K562 (cell line): ENCODE measurements around the gene TRIM49C. TPM values are rescaled to one million over a fixed set of nuclear protein-coding genes. Genes with fewer than 3 reads are reported as not detected.
"Not testable (repeated sequence)": the region's sequence is repeated elsewhere in the genome, so short reads cannot be mapped to it uniquely, and the experiment has no call there.

Experiments
- ATAC-seq: fragments of 200-7000 bp; cut with Tn5 transposase; 3 replicates; pipeline ENCODE4 v1.9.1; 2020; ENCODE audit warnings: moderate library complexity
- BruUV-seq: library from RNA; stranded (reverse); fragments of 400-500 nt; replicated peaks from 2 replicates; lab custom pipeline; 2021; lab: Mats Ljungman, UMichigan
- CTCF ChIA-PET: fragments of 300-600 bp; formaldehyde crosslinking; extraction: SDS; loops from one replicate; lab custom pipeline; 2021; ENCODE audit warnings: low intra/inter-chr PET ratio; lab: Yijun Ruan, JAX
- POLR2A ChIA-PET: fragments of 300-600, 350-650 bp; sonication (Branson Sonifier 250); formaldehyde crosslinking; extraction: SDS; loops from one replicate; lab custom pipeline; 2021; ENCODE audit warnings: antibody characterized with exemption, inconsistent platforms; lab: Yijun Ruan, JAX
- DNase-seq, 4 experiments: peaks; one replicate each; pipeline versions ENCODE4 v3.0.0 to v3.0.0-alpha.2; 2011 to 2018; ENCODE audit warnings: low spot score in 3 of 4, mixed read lengths in 3 of 4; ENCODE audit errors: extremely low read depth in 1 of 4
- FAIRE-seq: peaks from 2 replicates; lab custom pipeline; 2011; peaks lifted over from hg19 to GRCh38; lab: Jason Lieb, UNC
- H2AFZ ChIP-seq: 2 replicates; pipeline ENCODE4 v1.6.0; 2011; ENCODE audit warnings: low read depth, low read length, control low read depth, inconsistent platforms
- H3K27ac ChIP-seq: fragments of 200-600 bp; 3 replicates; pipeline ENCODE4 v1.8.0; 2011; ENCODE audit warnings: low read depth, mild to moderate bottlenecking, control low read depth, inconsistent platforms, low read length, moderate library complexity, mixed read lengths; ENCODE audit errors: extremely low read depth
- H3K27me3 ChIP-seq, 2 experiments: fragments of 300-600 bp in 1 of 2; 2 replicates in 1 of 2; 3 replicates in 1 of 2; pipeline versions ENCODE4 v1.6.0 to v1.8.0; 2011; ENCODE audit warnings: inconsistent platforms in 2 of 2, low read length in 2 of 2, mild to moderate bottlenecking in 1 of 2, mixed read lengths in 1 of 2, moderate library complexity in 1 of 2; ENCODE audit not compliant: control insufficient read depth in 2 of 2, insufficient read depth in 2 of 2
- H3K36me3 ChIP-seq: fragments of 300-600 bp; 3 replicates; pipeline ENCODE4 v1.8.0; 2011; ENCODE audit warnings: mild to moderate bottlenecking, low read length, inconsistent platforms; ENCODE audit not compliant: control insufficient read depth, insufficient read depth
- H3K4me1 ChIP-seq, 2 experiments: fragments of 200-600 bp in 1 of 2; replicated peaks in 1 of 2; 2 replicates in 1 of 2; 3 replicates in 1 of 2; pipeline versions ENCODE4 v1.5.1 to v1.8.0; 2011; ENCODE audit warnings: inconsistent platforms in 2 of 2, low read length in 2 of 2, mild to moderate bottlenecking in 1 of 2, mixed read lengths in 1 of 2, moderate library complexity in 1 of 2; ENCODE audit not compliant: control insufficient read depth in 2 of 2, insufficient read depth in 2 of 2
- H3K4me2 ChIP-seq: 2 replicates; pipeline ENCODE4 v1.6.1; 2011; ENCODE audit warnings: low read length, control low read depth, inconsistent platforms, mixed read lengths; ENCODE audit not compliant: insufficient read depth
- H3K4me3 ChIP-seq: fragments of 200-600 bp; sonication (generic), shearing (Covaris generic); 2 replicates; pipeline ENCODE4 v1.5.1; 2016; ENCODE audit warnings: control low read depth, inconsistent platforms
- H3K79me2 ChIP-seq: fragments of 200-600 bp; 3 replicates; pipeline ENCODE4 v1.8.0; 2011; ENCODE audit warnings: low read length, inconsistent platforms; ENCODE audit not compliant: control insufficient read depth, insufficient read depth
- H3K9ac ChIP-seq, 2 experiments: 2 replicates each; pipeline versions ENCODE4 v1.6.0 to v1.6.1; 2011; ENCODE audit warnings: low read depth in 2 of 2, low read length in 2 of 2, control low read depth in 1 of 2, inconsistent platforms in 1 of 2, mild to moderate bottlenecking in 1 of 2, mixed read lengths in 1 of 2; ENCODE audit not compliant: insufficient read depth in 1 of 2
- H3K9me1 ChIP-seq: one replicate; pipeline ENCODE4 v1.6.0; 2011; ENCODE audit warnings: inconsistent platforms, mild to moderate bottlenecking, low read length, moderate library complexity; ENCODE audit not compliant: control insufficient read depth, insufficient read depth
- H3K9me3 ChIP-seq: replicated peaks from 2 replicates; pipeline ENCODE4 v1.5.1; 2011; ENCODE audit warnings: low read depth, low read length, inconsistent platforms; ENCODE audit not compliant: control insufficient read depth, insufficient read depth
- H4K20me1 ChIP-seq: replicated peaks from 2 replicates; pipeline ENCODE4 v1.6.1; 2011; ENCODE audit warnings: low read length, inconsistent platforms, mixed read lengths; ENCODE audit not compliant: control insufficient read depth, insufficient read depth
- WGBS: fragments of 100-300 bp; shearing (Covaris generic); methylation state at CpG from one replicate; pipeline ENCODE4 v1.1.6; 2016; ENCODE audit warnings: low coverage, mixed read lengths; ENCODE audit not compliant: insufficient coverage; ENCODE audit errors: missing lambda C conversion rate; 5-methylcytosine and 5-hydroxymethylcytosine counted together
- in situ Hi-C: fragments of 300-500 bp; cut with MboI; formaldehyde crosslinking; loops from 4 replicates; pipeline ENCODE4 v1.15.0; 2018; ENCODE audit warnings: inconsistent platforms, mixed read lengths
- intact Hi-C: fragments of 100-400 bp; cut with micrococcal nuclease; formaldehyde crosslinking; loops from 2 replicates; pipeline ENCODE4 v1.14.2; 2022
- polyA plus RNA-seq, 8 experiments: library from polyadenylated mRNA; depleted of rRNA in 4 of 8; stranded (reverse) in 5 of 8; unstranded in 3 of 8; fragments of >200 nt; fragmentation: Nextera tagmentation in 2 of 8; fragmentation: Illumina TruSeq in 1 of 8; extraction: Ambion mirVana in 2 of 8; extraction: Trizol in 1 of 8; gene quantifications; 2 replicates each; pipeline versions ENCODE4 v1.2.1 to v1.2.3, GENCODE V29; 2011 to 2014; ENCODE audit warnings: inconsistent platforms in 1 of 8, missing spikeins in 1 of 8
- small RNA-seq: library from RNA; depleted of rRNA; stranded (forward); fragments of <200 nt; gene quantifications from one replicate; pipeline ENCODE3, GENCODE V24; 2014
- total RNA-seq, 7 experiments: library from RNA; depleted of rRNA in 6 of 7; stranded (reverse); fragments of >200 nt in 6 of 7; fragmentation: Illumina TruSeq in 2 of 7; extraction: Trizol in 2 of 7; gene quantifications; 2 replicates each; pipeline versions ENCODE4 v1.2.1 to v1.2.3, GENCODE V29; 2011 to 2021; ENCODE audit warnings: low replicate concordance in 1 of 7

Gene TRIM49C
- total and polyA plus RNA-seq, 9 of the 15 experiments (the other 6 are each of a cell fraction or from before 2014, with no cell fraction given), result not detected

- H3K79me2 ChIP-seq, H3K4me3 ChIP-seq, DNase-seq, ATAC-seq, BruUV-seq, CTCF ChIA-PET, intact Hi-C loops, H2AFZ ChIP-seq, H3K27ac ChIP-seq, H3K9me3 ChIP-seq, H3K9me1 ChIP-seq, FAIRE-seq, H3K9ac ChIP-seq, POLR2A ChIA-PET, H4K20me1 ChIP-seq, H3K4me1 ChIP-seq, H3K36me3 ChIP-seq, H3K4me2 ChIP-seq, H3K27me3 ChIP-seq: not testable (repeated sequence)
- WGBS, result no CpG with 5 or more reads among the region's 2 CpGs
- in situ Hi-C loops, result loop anchor here (10.0 kb wide), 1 partner anchor 334 kb away; no protein-coding TSS in a partner anchor
Observed at GRCh38 chr11:90088731-90089130, 57.8 kb downstream of the TRIM49C start.

Small RNAs within 50 kb of the gene (small RNA-seq; reads per million reads assigned to genes)
- not detected for gene AP000827.1

Other genes with a start within 250 kb of the TRIM49C start
Only the 7 nearest of the 8 such genes appear.
- not detected in 2 replicates for gene TRIM64B, start 152.6 kb upstream of the TRIM49C start, total RNA-seq (2014; rRNA removed)
- gene TRIM64B, start 152.6 kb upstream of the TRIM49C start, total RNA-seq (2014; rRNA removed; fragmentation: Illumina TruSeq; extraction: Trizol), result not detected in 2 replicates
- not detected in 2 replicates for gene TRIM64B, start 152.6 kb upstream of the TRIM49C start, total RNA-seq (2015; rRNA removed; fragmentation: Illumina TruSeq; extraction: Trizol)
- not detected in 2 replicates for gene TRIM64B, start 152.6 kb upstream of the TRIM49C start, total RNA-seq (2021)
- gene TRIM64B, start 152.6 kb upstream of the TRIM49C start, polyA plus RNA-seq (2011; rRNA removed), result not detected in 2 replicates
- not detected in 2 replicates for gene TRIM64B, start 152.6 kb upstream of the TRIM49C start, polyA plus RNA-seq (2014; fragmentation: Illumina TruSeq; extraction: Trizol)
- gene TRIM64B, start 152.6 kb upstream of the TRIM49C start, polyA plus RNA-seq (2014; fragmentation: Nextera tagmentation; extraction: Ambion mirVana), result not detected
- gene TRIM64B, start 152.6 kb upstream of the TRIM49C start, polyA plus RNA-seq (2014; rRNA removed), result not detected in 2 replicates
- not detected in 2 replicates for gene TRIM49D1, start 108.9 kb upstream of the TRIM49C start, total RNA-seq (2014; rRNA removed)
- not detected in 2 replicates for gene TRIM49D1, start 108.9 kb upstream of the TRIM49C start, total RNA-seq (2014; rRNA removed; fragmentation: Illumina TruSeq; extraction: Trizol)
- not detected in 2 replicates for gene TRIM49D1, start 108.9 kb upstream of the TRIM49C start, total RNA-seq (2015; rRNA removed; fragmentation: Illumina TruSeq; extraction: Trizol)
- gene TRIM49D1, start 108.9 kb upstream of the TRIM49C start, total RNA-seq (2021), result not detected in 2 replicates
- 0.08 TPM in 1 of 2 replicates, not detected in the other for gene TRIM49D1, start 108.9 kb upstream of the TRIM49C start, polyA plus RNA-seq (2011; rRNA removed)
- not detected in 2 replicates for gene TRIM49D1, start 108.9 kb upstream of the TRIM49C start, polyA plus RNA-seq (2014; fragmentation: Illumina TruSeq; extraction: Trizol)
- gene TRIM49D1, start 108.9 kb upstream of the TRIM49C start, polyA plus RNA-seq (2014; fragmentation: Nextera tagmentation; extraction: Ambion mirVana), result not detected
- gene TRIM49D1, start 108.9 kb upstream of the TRIM49C start, polyA plus RNA-seq (2014; rRNA removed), result not detected in 2 replicates
- gene TRIM49D2, start 107.0 kb upstream of the TRIM49C start, total RNA-seq (2014; rRNA removed), result not detected in 2 replicates
- not detected in 2 replicates for gene TRIM49D2, start 107.0 kb upstream of the TRIM49C start, total RNA-seq (2014; rRNA removed; fragmentation: Illumina TruSeq; extraction: Trizol)
- gene TRIM49D2, start 107.0 kb upstream of the TRIM49C start, total RNA-seq (2015; rRNA removed; fragmentation: Illumina TruSeq; extraction: Trizol), result not detected in 2 replicates
- gene TRIM49D2, start 107.0 kb upstream of the TRIM49C start, total RNA-seq (2021), result not detected in 2 replicates
- not detected in 2 replicates for gene TRIM49D2, start 107.0 kb upstream of the TRIM49C start, polyA plus RNA-seq (2011; rRNA removed)
- gene TRIM49D2, start 107.0 kb upstream of the TRIM49C start, polyA plus RNA-seq (2014; fragmentation: Illumina TruSeq; extraction: Trizol), result not detected in 2 replicates
- not detected for gene TRIM49D2, start 107.0 kb upstream of the TRIM49C start, polyA plus RNA-seq (2014; fragmentation: Nextera tagmentation; extraction: Ambion mirVana)
- not detected in 2 replicates for gene TRIM49D2, start 107.0 kb upstream of the TRIM49C start, polyA plus RNA-seq (2014; rRNA removed)
- not detected in 2 replicates for gene TRIM64, start 65.1 kb upstream of the TRIM49C start, total RNA-seq (2014; rRNA removed)
- gene TRIM64, start 65.1 kb upstream of the TRIM49C start, total RNA-seq (2014; rRNA removed; fragmentation: Illumina TruSeq; extraction: Trizol), result not detected in 2 replicates
- not detected in 2 replicates for gene TRIM64, start 65.1 kb upstream of the TRIM49C start, total RNA-seq (2015; rRNA removed; fragmentation: Illumina TruSeq; extraction: Trizol)
- not detected in 2 replicates for gene TRIM64, start 65.1 kb upstream of the TRIM49C start, total RNA-seq (2021)
- gene TRIM64, start 65.1 kb upstream of the TRIM49C start, polyA plus RNA-seq (2011; rRNA removed), result not detected in 2 replicates
- not detected in 2 replicates for gene TRIM64, start 65.1 kb upstream of the TRIM49C start, polyA plus RNA-seq (2014; fragmentation: Illumina TruSeq; extraction: Trizol)
- gene TRIM64, start 65.1 kb upstream of the TRIM49C start, polyA plus RNA-seq (2014; fragmentation: Nextera tagmentation; extraction: Ambion mirVana), result not detected
- gene TRIM64, start 65.1 kb upstream of the TRIM49C start, polyA plus RNA-seq (2014; rRNA removed), result not detected in 2 replicates
- gene UBTFL1, start 54.8 kb downstream of the TRIM49C start, total RNA-seq (2014; rRNA removed), result not detected in 2 replicates
- gene UBTFL1, start 54.8 kb downstream of the TRIM49C start, total RNA-seq (2014; rRNA removed; fragmentation: Illumina TruSeq; extraction: Trizol), result not detected in 2 replicates
- gene UBTFL1, start 54.8 kb downstream of the TRIM49C start, total RNA-seq (2015; rRNA removed; fragmentation: Illumina TruSeq; extraction: Trizol), result not detected in 2 replicates
- not detected in 2 replicates for gene UBTFL1, start 54.8 kb downstream of the TRIM49C start, total RNA-seq (2021)
- gene UBTFL1, start 54.8 kb downstream of the TRIM49C start, polyA plus RNA-seq (2011; rRNA removed), result not detected in 2 replicates
- gene UBTFL1, start 54.8 kb downstream of the TRIM49C start, polyA plus RNA-seq (2014; fragmentation: Illumina TruSeq; extraction: Trizol), result not detected in 2 replicates
- not detected for gene UBTFL1, start 54.8 kb downstream of the TRIM49C start, polyA plus RNA-seq (2014; fragmentation: Nextera tagmentation; extraction: Ambion mirVana)
- gene UBTFL1, start 54.8 kb downstream of the TRIM49C start, polyA plus RNA-seq (2014; rRNA removed), result not detected in 2 replicates
- gene NAALAD2, start 103.6 kb downstream of the TRIM49C start, total RNA-seq (2014; rRNA removed), result 0.04 and 0.05 TPM in 2 replicates
- 0.07 and 0.16 TPM in 2 replicates for gene NAALAD2, start 103.6 kb downstream of the TRIM49C start, total RNA-seq (2014; rRNA removed; fragmentation: Illumina TruSeq; extraction: Trizol)
- 0.11 and 0.14 TPM in 2 replicates for gene NAALAD2, start 103.6 kb downstream of the TRIM49C start, total RNA-seq (2015; rRNA removed; fragmentation: Illumina TruSeq; extraction: Trizol)
- 0.09 and 0.13 TPM in 2 replicates for gene NAALAD2, start 103.6 kb downstream of the TRIM49C start, total RNA-seq (2021)
- 0.08 TPM in 1 of 2 replicates, not detected in the other for gene NAALAD2, start 103.6 kb downstream of the TRIM49C start, polyA plus RNA-seq (2011; rRNA removed)
- gene NAALAD2, start 103.6 kb downstream of the TRIM49C start, polyA plus RNA-seq (2014; fragmentation: Illumina TruSeq; extraction: Trizol), result 0.08 and 0.12 TPM in 2 replicates
- gene NAALAD2, start 103.6 kb downstream of the TRIM49C start, polyA plus RNA-seq (2014; fragmentation: Nextera tagmentation; extraction: Ambion mirVana), result under 1 TPM; 0.21 to 0.24 TPM
- gene NAALAD2, start 103.6 kb downstream of the TRIM49C start, polyA plus RNA-seq (2014; rRNA removed), result 0.11 and 0.16 TPM in 2 replicates
- gene CHORDC1, start 191.9 kb downstream of the TRIM49C start, total RNA-seq (2014; rRNA removed), result 73.9 and 74.3 TPM in 2 replicates
- 112 and 130 TPM in 2 replicates for gene CHORDC1, start 191.9 kb downstream of the TRIM49C start, total RNA-seq (2014; rRNA removed; fragmentation: Illumina TruSeq; extraction: Trizol)
- 128 and 140 TPM in 2 replicates for gene CHORDC1, start 191.9 kb downstream of the TRIM49C start, total RNA-seq (2015; rRNA removed; fragmentation: Illumina TruSeq; extraction: Trizol)
- gene CHORDC1, start 191.9 kb downstream of the TRIM49C start, total RNA-seq (2021), result 88.9 and 103 TPM in 2 replicates
- gene CHORDC1, start 191.9 kb downstream of the TRIM49C start, polyA plus RNA-seq (2011; rRNA removed), result 46.3 and 72.2 TPM in 2 replicates
- gene CHORDC1, start 191.9 kb downstream of the TRIM49C start, polyA plus RNA-seq (2014; fragmentation: Illumina TruSeq; extraction: Trizol), result 98.9 and 130 TPM in 2 replicates
- 100 to 1,000 TPM; 112 to 148 TPM for gene CHORDC1, start 191.9 kb downstream of the TRIM49C start, polyA plus RNA-seq (2014; fragmentation: Nextera tagmentation; extraction: Ambion mirVana)
- 68.7 and 79.0 TPM in 2 replicates for gene CHORDC1, start 191.9 kb downstream of the TRIM49C start, polyA plus RNA-seq (2014; rRNA removed)